Smooth muscle cell (in vitro differentiated cells): ENCODE measurements around the gene SIGLEC11. TPM values are rescaled to one million over a fixed set of nuclear protein-coding genes. Genes with fewer than 3 reads are reported as not detected.

Experiments used
- DNase-seq: peaks from one replicate; lab custom pipeline; 2025; ENCODE audit not compliant: unreplicated experiment; lab: John Stamatoyannopoulos, UW
- H2AFZ ChIP-seq: fragments of 200-600 bp; sonication (generic); 2 replicates; pipeline ENCODE4 v1.6.0; 2016; ENCODE audit warnings: antibody characterized with exemption, low read depth, mild to moderate bottlenecking
- H3F3A ChIP-seq: fragments of 200-600 bp; sonication (generic); 2 replicates; pipeline ENCODE4 v1.6.0; 2017; ENCODE audit warnings: antibody characterized with exemption, low read depth
- H3K27ac ChIP-seq: fragments of 200-600 bp; sonication (generic); 2 replicates; pipeline ENCODE4 v1.5.1; 2016; ENCODE audit warnings: low read depth, mild to moderate bottlenecking
- H3K27me3 ChIP-seq: fragments of 200-600 bp; sonication (generic); 2 replicates; pipeline ENCODE4 v1.6.1; 2016; ENCODE audit warnings: low read depth, mild to moderate bottlenecking
- H3K36me3 ChIP-seq: fragments of 200-600 bp; sonication (generic); 2 replicates; pipeline ENCODE4 v1.5.1; 2016; ENCODE audit warnings: low read depth
- H3K4me1 ChIP-seq: fragments of 200-600 bp; sonication (generic); 2 replicates; pipeline ENCODE4 v1.5.1; 2016; ENCODE audit warnings: low read depth
- H3K4me2 ChIP-seq: fragments of 200-600 bp; sonication (generic); 2 replicates; pipeline ENCODE4 v1.6.0; 2016; ENCODE audit warnings: mild to moderate bottlenecking
- H3K4me3 ChIP-seq: fragments of 200-600 bp; sonication (generic); 2 replicates; pipeline ENCODE4 v1.5.1; 2016; ENCODE audit warnings: mild to moderate bottlenecking
- H3K79me2 ChIP-seq: fragments of 200-600 bp; sonication (generic); 2 replicates; pipeline ENCODE4 v1.6.0; 2016; ENCODE audit warnings: low read depth, mild to moderate bottlenecking
- H3K9ac ChIP-seq: fragments of 200-600 bp; sonication (generic); 2 replicates; pipeline ENCODE4 v1.6.0; 2016; ENCODE audit warnings: low read depth
- H3K9me3 ChIP-seq: fragments of 200-600 bp; sonication (generic); replicated peaks from 2 replicates; pipeline ENCODE4 v1.5.1; 2016; ENCODE audit warnings: low read depth
- H4K20me1 ChIP-seq: fragments of 200-600 bp; sonication (generic); 2 replicates; pipeline ENCODE4 v1.6.0; 2016; ENCODE audit warnings: low read depth
- WGBS: methylation state at CpG from one replicate; pipeline ENCODE4 v1.1.7; 2016; ENCODE audit warnings: low lambda C conversion rate; 5-methylcytosine and 5-hydroxymethylcytosine counted together
- polyA plus RNA-seq: library from polyadenylated mRNA; unstranded; fragments of >200 nt; fragmentation: Nextera tagmentation; extraction: Ambion mirVana; gene quantifications from 2 replicates; pipeline ENCODE4 v1.2.1, GENCODE V29; 2016
- total RNA-seq: library from RNA; depleted of rRNA; stranded (reverse); fragments of >200 nt; gene quantifications from 2 replicates; pipeline ENCODE4 v1.2.3, GENCODE V29; 2014
- TF ChIP-seq, protein P1 (sequence below): fragments of 200-600 bp; sonication (generic); IDR thresholded peaks from 2 replicates; pipeline ENCODE4 v1.5.1; 2017; ENCODE audit warnings: borderline replicate concordance, mild to moderate bottlenecking, antibody characterized with exemption; ENCODE audit not compliant: insufficient read depth, poor library complexity, severe bottlenecking

The SIGLEC11 gene
- total and polyA plus RNA-seq, 2 experiments from 2014 or later: not detected

DNA sequence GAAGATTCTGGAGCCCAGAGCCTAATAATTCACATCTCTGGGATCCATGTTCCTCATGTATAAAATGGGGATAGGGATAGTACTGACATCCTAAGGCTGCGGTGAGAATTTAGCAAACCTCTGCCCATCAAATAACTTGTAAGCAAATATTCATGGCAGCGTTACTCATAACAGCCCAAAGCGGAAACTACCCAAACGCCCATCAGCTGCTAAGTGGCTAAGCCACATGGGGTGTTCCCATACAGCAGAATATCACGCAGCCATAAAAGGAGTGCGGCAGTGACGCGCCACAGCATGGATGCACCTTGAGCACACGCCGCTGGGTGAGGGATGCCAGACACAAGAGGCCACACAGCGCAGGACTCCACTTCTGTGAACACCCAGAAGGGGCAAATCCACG is 44.5 kb upstream of the SIGLEC11 start:
- Histone ChIP-seq H3K9ac (no peak overlapping the region), H3F3A (no peaks in the 10 kb centered on the region), H3K4me2 (no peak overlapping the region), H3K4me3 (no peak overlapping the region), H3K4me1 (peaks cover 4% of the 10 kb centered on the region), H3K27ac (no peak overlapping the region), H3K9me3 (no peaks in the 10 kb centered on the region), H3K27me3 (no peaks in the 10 kb centered on the region), H3K36me3 (peaks cover 3% of the 10 kb centered on the region), H2AFZ (no peak overlapping the region), H3K79me2 (no peaks in the 10 kb centered on the region), H4K20me1 (peaks cover 47% of the 10 kb centered on the region)
- TF ChIP-seq, protein P1, sequence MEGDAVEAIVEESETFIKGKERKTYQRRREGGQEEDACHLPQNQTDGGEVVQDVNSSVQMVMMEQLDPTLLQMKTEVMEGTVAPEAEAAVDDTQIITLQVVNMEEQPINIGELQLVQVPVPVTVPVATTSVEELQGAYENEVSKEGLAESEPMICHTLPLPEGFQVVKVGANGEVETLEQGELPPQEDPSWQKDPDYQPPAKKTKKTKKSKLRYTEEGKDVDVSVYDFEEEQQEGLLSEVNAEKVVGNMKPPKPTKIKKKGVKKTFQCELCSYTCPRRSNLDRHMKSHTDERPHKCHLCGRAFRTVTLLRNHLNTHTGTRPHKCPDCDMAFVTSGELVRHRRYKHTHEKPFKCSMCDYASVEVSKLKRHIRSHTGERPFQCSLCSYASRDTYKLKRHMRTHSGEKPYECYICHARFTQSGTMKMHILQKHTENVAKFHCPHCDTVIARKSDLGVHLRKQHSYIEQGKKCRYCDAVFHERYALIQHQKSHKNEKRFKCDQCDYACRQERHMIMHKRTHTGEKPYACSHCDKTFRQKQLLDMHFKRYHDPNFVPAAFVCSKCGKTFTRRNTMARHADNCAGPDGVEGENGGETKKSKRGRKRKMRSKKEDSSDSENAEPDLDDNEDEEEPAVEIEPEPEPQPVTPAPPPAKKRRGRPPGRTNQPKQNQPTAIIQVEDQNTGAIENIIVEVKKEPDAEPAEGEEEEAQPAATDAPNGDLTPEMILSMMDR: no peak
- DNase-seq: no peak
- WGBS: 96% methylated on average over 12 of the region's 12 CpGs

DNA sequence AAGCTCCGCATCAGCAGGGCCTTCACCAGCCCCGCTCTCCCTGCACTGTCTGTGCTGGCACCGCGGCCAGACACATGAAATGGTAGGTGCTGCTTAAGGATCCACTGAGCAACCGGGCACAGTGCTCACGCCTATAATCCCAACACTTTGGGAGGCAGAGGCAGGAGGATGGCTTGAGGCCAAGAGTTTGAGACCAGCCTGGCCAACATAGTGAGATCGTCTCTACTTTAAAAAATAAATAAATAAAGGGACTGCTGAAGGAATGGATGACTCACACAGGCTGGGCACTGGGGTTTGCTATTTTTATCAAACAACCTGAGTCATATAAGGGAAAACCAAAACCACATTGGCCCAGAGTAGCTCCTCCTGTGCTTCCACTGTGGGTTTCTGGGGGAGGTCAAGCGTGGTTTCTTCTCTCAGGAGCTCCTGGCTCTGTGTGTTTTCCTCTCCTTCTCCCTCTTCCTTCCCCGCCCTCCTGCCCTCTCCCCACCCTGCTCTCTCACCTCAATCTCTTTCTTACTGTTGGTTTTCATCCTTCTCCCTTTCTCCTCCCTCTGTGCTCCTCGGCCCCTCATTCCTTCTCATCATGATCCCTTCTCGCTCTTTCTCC is 42.9 kb upstream of the SIGLEC11 start:
- Histone ChIP-seq H3K9ac (no peak overlapping the region), H3K27ac (peak overlapping the region; percentile 70), H3K4me2 (peak overlapping the region; percentile 77), H3K79me2 (no peaks in the 10 kb centered on the region), H3K4me1 (peaks cover 4% of the 10 kb centered on the region), H3K36me3 (no peaks in the 10 kb centered on the region), H4K20me1 (peaks cover 47% of the 10 kb centered on the region), H3K27me3 (no peaks in the 10 kb centered on the region), H2AFZ (no peak overlapping the region), H3K4me3 (no peak overlapping the region), H3K9me3 (no peaks in the 10 kb centered on the region), H3F3A (no peaks in the 10 kb centered on the region)
- TF ChIP-seq, protein P1: no peak
- no peak for DNase-seq
- 70% methylated on average over 11 of the region's 11 CpGs for WGBS

DNA sequence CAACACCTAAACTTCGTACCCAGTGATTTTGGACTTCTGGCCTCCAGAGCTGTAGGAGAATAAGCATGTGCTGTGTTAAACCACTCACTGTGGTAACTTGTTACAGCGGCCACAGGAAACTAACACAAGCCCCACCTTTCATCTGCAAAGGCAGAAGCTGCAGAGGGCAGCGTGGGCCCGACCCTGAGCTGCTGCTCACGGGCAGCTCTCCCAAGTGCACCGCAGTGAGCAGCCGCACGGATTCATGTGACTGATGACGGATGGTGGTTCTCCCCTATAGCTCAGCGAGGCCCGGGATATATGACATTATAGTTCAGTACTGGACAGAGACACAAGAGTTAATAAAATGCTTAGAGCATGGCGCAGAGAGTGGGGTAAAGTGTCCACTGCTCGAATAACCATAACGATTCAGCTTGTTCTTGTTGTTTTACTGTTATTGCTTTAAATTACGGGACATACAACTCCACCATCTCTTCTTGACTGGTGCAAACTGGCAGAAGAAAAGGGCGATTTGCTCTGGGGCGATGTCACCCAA is 42.3 kb upstream of the SIGLEC11 start:
- no peak overlapping the region for H3K4me2 ChIP-seq

More for the DNA sequence above, 42.3 kb upstream of the SIGLEC11 start:
- no peaks in the 10 kb centered on the region for H3F3A ChIP-seq
- H3K4me1 ChIP-seq: peaks cover 4% of the 10 kb centered on the region
- no peak overlapping the region for H2AFZ ChIP-seq
- no peak overlapping the region for H3K9ac ChIP-seq
- H3K4me3 ChIP-seq: no peak overlapping the region
- TF ChIP-seq, protein P1: no peak
- H3K9me3 ChIP-seq: no peaks in the 10 kb centered on the region
- H3K36me3 ChIP-seq: no peaks in the 10 kb centered on the region
- no peaks in the 10 kb centered on the region for H3K79me2 ChIP-seq
- peaks cover 47% of the 10 kb centered on the region for H4K20me1 ChIP-seq
- H3K27me3 ChIP-seq: no peaks in the 10 kb centered on the region
- DNase-seq: no peak
- no peak overlapping the region for H3K27ac ChIP-seq
- WGBS: 97% methylated on average over 17 of the region's 17 CpGs
